B cell (primary cell): ENCODE results near the gene LCN9. TPM values are rescaled to one million over a fixed set of nuclear protein-coding genes. Genes with fewer than 3 reads are reported as not detected.

Experiments
- ATAC-seq: fragments of 200-7000 bp; cut with Tn5 transposase; one replicate; pipeline ENCODE4 v1.10.0; 2021; ENCODE audit warnings: low read depth, mild to moderate bottlenecking, moderate number of reproducible peaks, moderate library complexity
- CTCF ChIA-PET: fragments of 350-600 bp; sonication (Branson Sonifier 250); formaldehyde crosslinking; loops from one replicate; lab custom pipeline; 2021; ENCODE audit warnings: antibody characterized with exemption, inconsistent platforms; lab: Charles Lee
- POLR2A ChIA-PET: fragments of 350-600 bp; sonication (Branson Sonifier 250); formaldehyde crosslinking; loops from one replicate; lab custom pipeline; 2021; ENCODE audit warnings: antibody characterized with exemption; lab: Charles Lee
- DNase-seq: peaks from one replicate; pipeline ENCODE4 v3.0.0; 2013
- H2AFZ ChIP-seq: 2 replicates; pipeline ENCODE4 v1.6.1; 2012; ENCODE audit warnings: mild to moderate bottlenecking, low read depth, low read length; ENCODE audit not compliant: insufficient read depth, poor library complexity, severe bottlenecking
- H3K27ac ChIP-seq, 2 donors: 1 replicate in 1 of 2; 2 replicates in 1 of 2; pipeline ENCODE4 v1.5.1; 2012 to 2013; ENCODE audit warnings: low read length in 2 of 2, mild to moderate bottlenecking in 2 of 2, moderate library complexity in 1 of 2
- H3K27me3 ChIP-seq, 4 experiments: fragments of 200-600 bp in 1 of 4; sonication (generic) in 1 of 4; replicated peaks in 1 of 4; 1 replicate in 2 of 4; 2 replicates in 2 of 4; pipeline versions ENCODE4 v1.6.1 to v1.7.0; 2013 to 2016; ENCODE audit warnings: low read length in 3 of 4, mild to moderate bottlenecking in 2 of 4, mixed read lengths in 1 of 4, moderate library complexity in 1 of 4; ENCODE audit not compliant: insufficient read depth in 4 of 4, control insufficient read depth in 3 of 4; ENCODE audit errors: control extremely low read depth in 1 of 4
- H3K36me3 ChIP-seq, 2 experiments: replicated peaks in 1 of 2; 1 replicate in 1 of 2; 2 replicates in 1 of 2; pipeline versions ENCODE4 v1.6.1 to v1.7.1; 2013; ENCODE audit warnings: low read length in 1 of 2; ENCODE audit not compliant: insufficient read depth in 2 of 2, control insufficient read depth in 1 of 2; ENCODE audit errors: control extremely low read depth in 1 of 2, extremely low read depth in 1 of 2
- H3K4me1 ChIP-seq, 2 donors: fragments of 200-600 bp in 1 of 2; sonication (generic) in 1 of 2; 1 replicate in 1 of 2; 2 replicates in 1 of 2; pipeline versions ENCODE4 v1.5.1 to v1.6.1; 2013 to 2017; ENCODE audit warnings: low read length in 2 of 2; ENCODE audit not compliant: control insufficient read depth in 2 of 2, insufficient read depth in 2 of 2
- H3K4me2 ChIP-seq: replicated peaks from 2 replicates; pipeline ENCODE3; 2012; ENCODE audit warnings: mild to moderate bottlenecking, low read depth, low read length; ENCODE audit not compliant: poor library complexity, severe bottlenecking
- H3K4me3 ChIP-seq, 5 experiments: fragments of 200-600 bp in 1 of 5; sonication (generic) in 1 of 5; 1 replicate in 3 of 5; 2 replicates in 2 of 5; pipeline versions ENCODE4 v1.5.1 to v1.7.0; 2011 to 2016; ENCODE audit warnings: low read length in 4 of 5, mild to moderate bottlenecking in 4 of 5, low read depth in 2 of 5, control low read depth in 1 of 5, moderate library complexity in 1 of 5; ENCODE audit not compliant: insufficient read depth in 1 of 5; ENCODE audit errors: control extremely low read depth in 1 of 5, extremely low read depth in 1 of 5
- H3K79me2 ChIP-seq: fragments of 200-600 bp; sonication (generic); one replicate; pipeline ENCODE4 v1.6.0; 2016; ENCODE audit warnings: low read length; ENCODE audit not compliant: control insufficient read depth, insufficient read depth
- H3K9ac ChIP-seq: fragments of 200-600 bp; sonication (generic); 2 replicates; pipeline ENCODE4 v1.6.1; 2017; ENCODE audit warnings: mild to moderate bottlenecking, low read length, moderate library complexity
- H3K9me3 ChIP-seq, 3 donors: one replicate each; pipeline versions ENCODE4 v1.6.1 to v1.7.1; 2013; ENCODE audit warnings: low read length in 2 of 3; ENCODE audit not compliant: control insufficient read depth in 2 of 3, insufficient read depth in 1 of 3; ENCODE audit errors: control extremely low read depth in 1 of 3
- H4K20me1 ChIP-seq: 2 replicates; pipeline ENCODE4 v1.6.0; 2012; ENCODE audit warnings: mild to moderate bottlenecking, low read length; ENCODE audit not compliant: insufficient read depth, control insufficient read depth, poor library complexity, severe bottlenecking
- H3K27ac Mint-ChIP-seq: one replicate; pipeline ENCODE4 v1.8.0; 2021; ENCODE audit warnings: mixed read lengths
- H3K27me3 Mint-ChIP-seq: one replicate; pipeline ENCODE4 v1.8.0; 2021; ENCODE audit warnings: mixed read lengths
- H3K4me1 Mint-ChIP-seq: one replicate; pipeline ENCODE4 v1.8.0; 2021; ENCODE audit warnings: mixed read lengths
- H3K4me3 Mint-ChIP-seq: one replicate; pipeline ENCODE4 v1.8.0; 2021; ENCODE audit warnings: mixed read lengths
- H3K9me3 Mint-ChIP-seq: one replicate; pipeline ENCODE4 v1.8.0; 2022; ENCODE audit warnings: mixed read lengths; ENCODE audit not compliant: insufficient read depth
- EZH2 ChIP-seq: IDR thresholded peaks from 2 replicates; pipeline ENCODE4 v1.6.1; 2012; ENCODE audit warnings: borderline replicate concordance, low read depth, mild to moderate bottlenecking, moderate library complexity, low read length; ENCODE audit not compliant: insufficient read depth, poor library complexity, severe bottlenecking
- WGBS: methylation state at CpG from one replicate; pipeline ENCODE4 v1.1.5; 2013; ENCODE audit warnings: missing lambda C conversion rate; ENCODE audit not compliant: insufficient coverage; 5-methylcytosine and 5-hydroxymethylcytosine counted together
- intact Hi-C: fragments of 100-400 bp; cut with micrococcal nuclease; formaldehyde crosslinking; loops from one replicate; pipeline ENCODE4 v1.10.0; 2022
- polyA plus RNA-seq: library from polyadenylated mRNA; depleted of rRNA; stranded (reverse); fragments of >200 nt; gene quantifications from 2 replicates; pipeline ENCODE4 v1.2.3, GENCODE V29; 2012
- total RNA-seq, 2 donors: library from RNA; stranded (reverse); fragments of 120-200 nt in 1 of 2; gene quantifications; 1 replicate in 1 of 2; 2 replicates in 1 of 2; pipeline versions ENCODE4 v1.2.3 to v1.2.4, GENCODE V29; 2013 to 2022
- TF ChIP-seq, protein P1 (sequence below): fragments of 200-600 bp; IDR thresholded peaks from one replicate; pipeline ENCODE4 v1.8.0; 2022; ENCODE audit warnings: antibody characterized with exemption, mild to moderate bottlenecking

LCN9 gene
- total and polyA plus RNA-seq, 2 donors (not counting 1 experiment from before 2014, with no cell fraction given), result not detected

DNA sequence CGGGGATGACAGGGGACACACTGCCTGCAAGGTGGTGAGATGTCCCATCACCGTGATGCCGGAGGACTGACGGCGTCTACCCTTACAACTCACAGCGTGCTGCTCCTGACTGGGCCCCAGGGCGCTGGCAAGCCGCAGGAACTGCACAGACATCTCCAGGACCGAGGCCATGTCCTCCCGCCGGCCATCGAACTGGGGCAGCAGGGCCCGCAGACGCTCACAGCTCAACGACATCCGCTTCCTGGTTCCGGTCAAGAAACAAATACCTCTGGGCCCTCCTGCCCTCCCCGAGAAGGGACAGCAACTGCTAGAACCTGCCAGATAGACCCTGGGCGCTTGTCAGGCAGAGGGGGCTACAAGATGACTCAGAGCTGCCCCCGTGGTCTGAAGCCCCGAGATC is 35.1 kb downstream of the LCN9 start:
- Histone ChIP-seq H3K36me3 (no peaks in the 10 kb centered on the region), H4K20me1 (no peaks in the 10 kb centered on the region), H2AFZ (no peak overlapping the region), H3K9me3 (no peaks in the 10 kb centered on the region), H3K27me3 (peaks cover 0 to 11% (median 0%) of the 10 kb centered on the region in 4 experiments), H3K4me3 (no peak overlapping the region), H3K9ac (no peak overlapping the region), H3K4me2 (no peak overlapping the region), H3K27ac (no peak overlapping the region), H3K79me2 (no peaks in the 10 kb centered on the region), H3K4me1 (peaks cover 6 to 7% of the 10 kb centered on the region in 2 donors)
- POLR2A ChIA-PET, result no interaction called here
- ATAC-seq (no peak), DNase-seq (no peak)
- CTCF ChIA-PET, result no interaction called here
- Mint-ChIP-seq H3K9me3 (no peaks in the 10 kb centered on the region), H3K27me3 (no peaks in the 10 kb centered on the region), H3K27ac (no peak overlapping the region), H3K4me1 (no peaks in the 10 kb centered on the region), H3K4me3 (no peak overlapping the region)
- intact Hi-C loops, result no loop called here
- 76% methylated on average over 21 of the region's 21 CpGs for WGBS
- TF ChIP-seq EZH2, result no peak
- TF ChIP-seq, protein P1, sequence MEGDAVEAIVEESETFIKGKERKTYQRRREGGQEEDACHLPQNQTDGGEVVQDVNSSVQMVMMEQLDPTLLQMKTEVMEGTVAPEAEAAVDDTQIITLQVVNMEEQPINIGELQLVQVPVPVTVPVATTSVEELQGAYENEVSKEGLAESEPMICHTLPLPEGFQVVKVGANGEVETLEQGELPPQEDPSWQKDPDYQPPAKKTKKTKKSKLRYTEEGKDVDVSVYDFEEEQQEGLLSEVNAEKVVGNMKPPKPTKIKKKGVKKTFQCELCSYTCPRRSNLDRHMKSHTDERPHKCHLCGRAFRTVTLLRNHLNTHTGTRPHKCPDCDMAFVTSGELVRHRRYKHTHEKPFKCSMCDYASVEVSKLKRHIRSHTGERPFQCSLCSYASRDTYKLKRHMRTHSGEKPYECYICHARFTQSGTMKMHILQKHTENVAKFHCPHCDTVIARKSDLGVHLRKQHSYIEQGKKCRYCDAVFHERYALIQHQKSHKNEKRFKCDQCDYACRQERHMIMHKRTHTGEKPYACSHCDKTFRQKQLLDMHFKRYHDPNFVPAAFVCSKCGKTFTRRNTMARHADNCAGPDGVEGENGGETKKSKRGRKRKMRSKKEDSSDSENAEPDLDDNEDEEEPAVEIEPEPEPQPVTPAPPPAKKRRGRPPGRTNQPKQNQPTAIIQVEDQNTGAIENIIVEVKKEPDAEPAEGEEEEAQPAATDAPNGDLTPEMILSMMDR, result no peak

DNA sequence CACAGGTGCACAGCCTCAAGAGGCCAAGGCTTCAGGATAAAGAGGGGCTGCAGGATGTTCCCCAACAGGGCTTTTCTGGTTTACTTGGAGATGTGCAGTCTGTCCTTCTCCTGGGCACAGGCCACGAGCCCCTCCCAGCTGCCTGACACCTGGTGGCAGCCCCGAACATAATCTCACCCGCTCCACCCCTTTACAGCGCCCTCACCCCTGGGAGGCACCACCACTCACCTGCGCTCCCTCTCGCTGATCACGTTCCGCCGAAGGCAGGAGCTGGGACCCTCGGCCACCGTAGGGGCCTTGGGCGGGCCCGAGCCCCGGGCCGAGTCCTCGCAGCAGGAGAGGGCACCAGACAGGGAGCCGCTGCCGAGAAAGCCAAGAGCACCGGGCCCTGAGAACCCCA is 35.7 kb downstream of the LCN9 start:
- Histone ChIP-seq H3K27ac (no peak overlapping the region), H3K4me3 (no peak overlapping the region), H3K9me3 (no peaks in the 10 kb centered on the region), H3K9ac (no peak overlapping the region), H3K36me3 (no peaks in the 10 kb centered on the region), H2AFZ (no peak overlapping the region), H3K4me2 (no peak overlapping the region), H3K79me2 (no peaks in the 10 kb centered on the region), H4K20me1 (no peaks in the 10 kb centered on the region), H3K27me3 (peaks cover 0 to 11% (median 0%) of the 10 kb centered on the region in 4 experiments), H3K4me1 (peaks cover 6 to 7% of the 10 kb centered on the region in 2 donors)
- no peak overlapping the region for H3K4me3 Mint-ChIP-seq
- TF ChIP-seq, protein P1, result no peak
- no peak for TF ChIP-seq EZH2
- WGBS, result 65% methylated on average over 19 of the region's 19 CpGs
- H3K27ac Mint-ChIP-seq, result no peak overlapping the region
- CTCF ChIA-PET, result no interaction called here
- no peak for DNase-seq
- intact Hi-C loops, result no loop called here
- no peak for ATAC-seq
- POLR2A ChIA-PET, result no interaction called here
- H3K9me3 Mint-ChIP-seq, result no peaks in the 10 kb centered on the region
- no peaks in the 10 kb centered on the region for H3K27me3 Mint-ChIP-seq
- H3K4me1 Mint-ChIP-seq, result no peaks in the 10 kb centered on the region
